Activated naive CD4-positive, alpha-beta T cell treated with Interleukin-2 at 50 U/mL for 16 hours (primary cell): Measurements from ENCODE around the gene TRIO.

Experiments
- DNase-seq: peaks from one replicate; pipeline ENCODE4 v3.0.0-alpha.2; 2020

Gene TRIO

GRCh38 chr5:14503017-14503680, 360.0 kb downstream of the TRIO start:
- DNase-seq, result no peak

DNA sequence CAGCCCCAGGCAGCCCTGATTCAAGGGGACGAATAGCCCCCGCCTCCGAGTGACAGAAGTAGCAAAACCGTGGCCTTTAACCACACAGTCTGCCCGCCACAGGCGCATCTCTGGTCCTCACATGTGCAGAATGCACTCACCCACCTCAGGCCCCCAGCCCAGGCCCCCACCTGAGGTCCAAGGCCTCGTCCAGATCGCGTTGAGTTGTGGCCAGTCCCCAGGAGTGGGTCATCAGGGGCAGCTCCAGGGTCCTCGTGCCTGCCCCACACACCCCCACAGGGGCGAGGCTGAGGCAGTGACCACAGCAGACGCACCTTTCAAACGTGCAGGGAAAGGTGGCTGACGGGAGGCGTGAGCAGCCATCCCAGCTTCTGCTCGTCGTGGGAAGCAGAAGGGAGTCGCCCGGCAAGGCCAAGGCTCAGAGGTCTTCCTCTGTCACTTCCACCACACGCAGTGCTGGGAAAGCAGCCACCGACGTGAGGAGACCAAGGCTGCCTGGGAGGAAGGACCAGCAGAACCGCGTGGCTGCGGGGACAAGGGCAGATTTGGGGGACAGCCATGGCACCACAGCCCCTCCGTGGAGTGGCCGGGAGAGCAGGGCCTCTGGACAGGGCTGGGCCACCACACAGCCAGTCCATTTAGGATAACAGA, 360.7 kb downstream of the TRIO start:
- no peak for DNase-seq

GRCh38 chr5:14504332-14504727, 361.2 kb downstream of the TRIO start:
- no peak for DNase-seq

DNA sequence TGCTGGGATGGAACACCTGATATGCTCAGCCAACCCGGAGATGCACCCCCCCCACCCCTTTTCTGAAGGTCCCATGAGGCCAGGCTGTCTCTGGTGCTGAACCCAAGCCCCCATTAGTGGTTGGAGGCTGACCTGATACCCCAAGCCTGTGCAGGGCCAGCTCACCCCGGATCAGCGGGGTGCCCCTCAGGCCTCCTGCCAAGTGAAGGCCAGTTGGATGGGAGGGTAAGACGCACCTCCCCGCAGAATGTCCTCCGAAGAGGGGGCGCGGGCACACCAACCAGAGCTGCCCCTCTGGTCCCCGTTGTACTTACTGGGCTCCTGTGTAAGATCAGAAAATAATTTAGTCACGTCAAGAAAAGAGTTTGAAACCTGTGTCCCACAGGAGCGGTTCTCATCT, 361.7 kb downstream of the TRIO start:
- no peak for DNase-seq

GRCh38 chr5:14505310-14506139, 362.4 kb downstream of the TRIO start:
- DNase-seq, result no peak

GRCh38 chr5:14506140-14506538, 363.0 kb downstream of the TRIO start:
- no peak for DNase-seq

- DNase-seq, result no peak
These were observed 363.5 kb downstream of the TRIO start for GRCh38 chr5:14506661-14507060.

- DNase-seq, result no peak
These were observed 364.2 kb downstream of the TRIO start for GRCh38 chr5:14507156-14507941.

- no peak for DNase-seq
These were observed 364.9 kb downstream of the TRIO start for GRCh38 chr5:14508046-14508445.

DNA sequence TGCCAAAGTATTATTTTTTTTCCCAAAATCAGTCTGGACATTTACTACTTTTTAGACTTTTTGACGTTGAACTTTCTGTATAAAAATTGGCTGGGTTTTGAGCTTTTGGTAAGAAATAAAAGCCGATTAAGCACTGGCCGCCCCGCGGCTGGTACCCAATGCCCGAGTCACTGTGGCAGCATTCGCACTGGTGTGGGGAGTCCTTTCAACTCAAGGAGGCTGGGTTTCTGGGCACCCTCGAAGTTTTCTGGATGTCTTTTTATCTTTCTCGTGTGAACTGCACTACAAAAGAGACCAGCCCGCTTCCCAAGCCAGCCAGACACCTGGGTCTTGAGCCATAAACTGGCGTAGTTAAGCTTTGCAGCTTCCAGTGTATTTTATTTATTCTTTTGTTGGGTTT, 366.4 kb downstream of the TRIO start:
- DNase-seq, result no peak

GRCh38 chr5:14510156-14510734, 367.1 kb downstream of the TRIO start:
- no peak for DNase-seq

GRCh38 chr5:14510880-14511279, 367.7 kb downstream of the TRIO start:
- no peak for DNase-seq

GRCh38 chr5:14512574-14512973, 369.4 kb downstream of the TRIO start:
- DNase-seq, result no peak

- no peak for DNase-seq
These were observed 370.1 kb downstream of the TRIO start for GRCh38 chr5:14513266-14513665.

DNA sequence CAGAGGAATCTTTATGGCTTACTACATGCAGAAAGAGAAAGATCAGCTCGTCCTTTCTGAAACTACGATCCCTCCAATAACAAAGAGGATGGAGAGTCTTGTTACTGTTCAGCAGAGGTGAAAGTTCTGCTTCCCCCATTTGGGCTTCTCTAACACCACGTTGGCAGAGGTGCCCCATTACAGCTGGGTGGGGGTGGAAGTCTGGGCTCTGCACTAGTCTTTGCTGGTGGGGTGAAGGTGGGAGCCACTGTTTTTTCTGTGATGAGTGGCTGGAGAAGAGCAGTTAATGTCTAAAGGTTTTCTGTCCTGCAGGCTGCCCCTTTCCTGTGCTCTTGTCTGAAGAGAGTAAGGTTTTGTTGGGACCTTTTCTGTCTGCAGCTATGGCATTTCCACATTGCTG, 373.8 kb downstream of the TRIO start:
- no peak for DNase-seq

GRCh38 chr5:14518638-14519037, 375.5 kb downstream of the TRIO start:
- no peak for DNase-seq

GRCh38 chr5:14521748-14522147, 378.6 kb downstream of the TRIO start:
- no peak for DNase-seq

DNA sequence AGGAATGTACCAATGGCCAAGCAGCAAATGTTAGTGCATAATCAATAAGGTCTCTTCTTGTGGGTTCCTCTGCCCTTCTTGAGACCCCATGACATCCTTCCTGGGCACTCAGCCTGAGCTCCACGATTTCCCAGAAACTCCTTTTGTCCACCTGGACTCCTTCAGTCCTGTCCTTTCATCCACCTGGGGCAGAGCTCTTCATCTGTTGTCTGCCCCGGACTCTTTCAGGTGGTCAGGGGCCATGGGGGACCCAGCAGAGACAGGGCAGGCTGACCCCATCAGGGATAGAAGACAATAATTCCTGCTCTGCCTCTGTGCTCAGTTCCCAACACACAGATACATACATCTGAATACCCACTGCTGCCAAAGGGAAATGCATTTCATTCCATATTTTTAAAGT, 379.6 kb downstream of the TRIO start:
- no peak for DNase-seq

DNA sequence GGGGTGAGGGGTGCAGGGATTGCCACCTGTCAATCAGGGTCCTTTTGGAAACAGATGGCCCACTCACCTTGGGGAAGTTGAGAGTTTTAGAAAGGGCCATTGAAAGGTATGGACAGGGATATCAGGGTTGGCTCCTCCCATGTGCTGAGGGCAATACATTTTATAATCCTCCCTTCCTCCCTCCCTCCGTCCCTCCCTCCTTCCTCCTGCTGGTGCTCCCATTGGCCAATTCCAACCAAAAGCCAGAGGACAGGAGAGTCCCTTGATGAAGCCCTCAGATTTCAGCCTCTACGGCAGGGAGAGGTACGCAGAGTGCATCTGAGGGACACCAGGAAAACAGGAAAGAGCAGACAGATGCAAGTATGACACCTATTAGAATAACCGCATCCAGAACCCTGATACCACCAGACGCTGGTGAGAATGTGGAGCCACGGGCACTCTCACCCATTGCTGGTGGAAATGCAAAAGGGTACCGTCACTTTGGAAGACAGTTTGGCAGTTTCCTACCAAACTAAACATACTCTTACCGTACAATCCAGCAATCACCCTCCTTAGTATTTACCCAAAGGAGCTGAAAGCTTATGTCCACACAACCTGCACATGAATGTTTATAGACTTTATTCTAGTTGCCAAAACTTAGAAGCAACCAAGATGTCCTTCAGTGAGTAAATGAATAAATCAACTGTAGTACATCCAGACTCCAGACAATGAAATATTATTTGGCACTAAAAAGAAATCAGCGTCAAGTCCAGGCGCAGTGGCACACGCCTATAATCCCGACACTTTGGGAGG, 380.3 kb downstream of the TRIO start:
- DNase-seq, result no peak

GRCh38 chr5:14525397-14525796, 382.3 kb downstream of the TRIO start:
- DNase-seq, result no peak

DNA sequence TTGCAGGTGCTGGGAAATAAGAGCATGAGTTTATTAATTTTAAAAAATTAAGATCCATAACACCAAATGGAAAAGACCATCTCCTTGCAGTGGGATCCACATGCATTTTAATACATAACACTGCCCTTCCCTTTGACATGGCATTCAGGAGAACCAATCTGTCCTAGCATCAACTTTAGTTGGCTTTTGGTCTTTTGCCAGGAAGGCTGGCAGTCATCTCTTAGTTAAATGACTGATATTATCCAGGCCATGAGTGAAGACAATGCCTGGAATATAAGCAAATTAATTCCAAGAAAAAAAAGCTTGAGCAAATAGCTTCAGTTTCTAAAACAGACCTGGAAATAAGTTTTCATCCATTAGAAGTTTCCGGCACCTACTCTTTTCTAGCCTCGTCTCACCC, 383.4 kb downstream of the TRIO start:
- no peak for DNase-seq

DNA sequence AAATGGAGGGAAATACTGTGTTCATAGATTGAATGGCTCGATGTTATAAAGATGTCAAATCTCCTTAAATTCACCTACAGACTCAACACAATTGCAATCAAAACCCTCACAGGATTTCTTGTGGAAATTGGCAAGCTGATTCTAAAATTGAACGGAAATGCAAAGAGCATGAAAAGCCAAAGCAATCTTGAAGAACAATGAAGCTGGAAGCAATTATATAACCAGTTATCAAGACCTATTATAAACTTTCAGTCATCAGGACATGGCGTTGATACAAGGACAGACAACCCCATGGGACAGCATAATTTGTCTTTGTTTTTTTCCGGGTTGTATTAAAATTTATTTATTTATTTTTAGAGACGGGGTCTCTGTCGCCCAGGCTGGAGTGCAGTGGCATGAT, 385.0 kb downstream of the TRIO start:
- DNase-seq, result no peak
